Inflammatory macrophage treated with lipopolysaccharide for 4 hours (primary cell): ENCODE data around the gene ALDH5A1.

Source experiments
- DNase-seq: peaks from one replicate; pipeline ENCODE4 v3.0.0-alpha.2; 2020

ALDH5A1 gene

GRCh38 chr6:24576447-24576846 lies 81.7 kb downstream of the ALDH5A1 start:
- DNase-seq: peak; percentile 33

GRCh38 chr6:24581084-24581669 lies 86.4 kb downstream of the ALDH5A1 start:
- DNase-seq: peak; percentile 68

GRCh38 chr6:24583463-24584381 lies 89.0 kb downstream of the ALDH5A1 start:
- peak; percentile 65 for DNase-seq

GRCh38 chr6:24584382-24584720 lies 89.6 kb downstream of the ALDH5A1 start:
- DNase-seq: no peak
